Hematopoietic multipotent progenitor cell treated with erythropoietin and hydrocortisone succinate and interleukin-3 and kit ligand, for 4 days (in vitro differentiated cells): ENCODE measurements around the gene APP.

Experiments
- DNase-seq: peaks from one replicate; pipeline ENCODE4 v3.0.0-alpha.2; 2015

The APP gene

GRCh38 chr21:26170471-26171257 lies at the start of gene APP:
TSS of gene APP (minus strand) at chr21:26170770. CDS start at chr21:26170620, 150 bp downstream.
- DNase-seq = peak; percentile 89

DNA sequence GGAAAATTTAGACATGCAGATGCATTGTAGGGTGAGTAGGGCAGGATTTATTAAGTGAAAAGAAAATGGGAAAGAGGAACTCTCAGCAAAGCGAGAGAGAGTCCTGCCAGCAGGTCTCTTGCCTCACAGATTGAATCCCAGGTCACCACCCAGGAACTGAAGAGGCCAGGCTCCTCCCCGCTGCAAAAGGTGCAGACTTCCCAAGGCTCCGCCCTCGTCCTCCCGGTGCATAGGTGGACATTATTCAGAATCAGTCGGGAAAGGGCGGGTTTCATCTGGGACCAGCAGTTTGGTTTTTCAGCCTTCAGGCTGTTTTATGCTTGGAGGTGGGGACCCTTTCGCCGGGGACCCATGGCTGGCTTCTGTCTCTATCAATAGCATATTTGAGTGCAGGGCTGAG lies 41.6 kb upstream of the APP start:
- DNase-seq = no peak

- DNase-seq = peak; percentile 27
Measured at GRCh38 chr21:26210614-26211013, 40.0 kb upstream of the APP start.

DNA sequence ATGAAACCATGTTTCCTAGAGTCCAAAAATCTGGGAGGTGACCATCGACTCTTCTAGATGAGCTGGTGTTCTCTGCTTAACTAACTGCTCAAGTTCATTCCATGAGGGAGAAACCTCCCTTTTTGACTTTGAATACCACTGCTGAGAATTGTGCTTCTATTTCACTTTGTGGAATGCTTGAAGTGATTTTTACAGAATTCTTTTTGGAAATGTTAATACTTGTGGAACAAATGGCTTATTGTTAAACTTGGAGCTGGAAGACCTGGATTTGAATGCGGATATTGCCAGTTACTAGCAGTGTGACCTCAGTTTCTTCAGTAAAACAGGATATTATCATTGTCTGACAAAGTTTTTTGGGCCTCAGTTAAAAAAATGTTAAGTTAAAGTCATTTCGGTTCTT lies 36.5 kb upstream of the APP start:
- no peak for DNase-seq

DNA sequence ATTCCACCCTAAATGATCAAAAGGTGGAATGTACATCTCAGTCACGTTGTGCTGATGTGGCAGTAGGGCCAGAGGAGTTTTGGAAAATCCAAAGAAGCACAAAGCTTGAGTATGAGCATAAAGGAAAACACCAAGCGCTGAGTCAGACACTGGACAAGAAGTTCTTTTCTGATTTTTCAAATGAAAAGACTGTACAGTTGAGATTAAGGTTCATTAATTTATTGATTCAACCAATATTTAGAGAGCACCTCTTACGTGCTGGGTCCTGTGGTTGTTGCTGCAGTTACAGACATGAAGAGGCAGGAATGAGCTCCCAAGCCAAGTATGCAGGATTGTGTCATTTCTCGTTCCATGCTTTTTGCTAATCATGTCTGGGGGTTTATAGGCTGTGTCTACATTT lies 28.9 kb upstream of the APP start:
- no peak for DNase-seq

DNA sequence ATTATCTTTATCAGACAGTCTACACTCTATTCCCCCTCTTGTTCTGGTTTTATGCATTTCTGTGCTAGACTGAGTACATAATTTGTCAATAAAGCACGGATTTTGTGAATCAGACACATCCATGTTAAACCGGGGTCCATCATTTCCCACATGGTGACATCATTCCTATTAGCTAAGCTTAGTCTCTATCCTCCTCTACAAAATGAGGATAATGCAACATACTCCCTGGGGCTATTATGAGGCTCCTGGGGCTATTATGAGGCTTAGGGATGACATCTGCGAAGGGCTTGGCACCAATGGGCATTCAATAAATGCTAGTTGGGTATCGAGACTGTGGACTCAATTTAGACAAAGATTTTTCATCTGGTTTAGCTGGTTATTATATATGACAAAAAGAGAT lies 25.1 kb upstream of the APP start:
- DNase-seq = no peak

DNA sequence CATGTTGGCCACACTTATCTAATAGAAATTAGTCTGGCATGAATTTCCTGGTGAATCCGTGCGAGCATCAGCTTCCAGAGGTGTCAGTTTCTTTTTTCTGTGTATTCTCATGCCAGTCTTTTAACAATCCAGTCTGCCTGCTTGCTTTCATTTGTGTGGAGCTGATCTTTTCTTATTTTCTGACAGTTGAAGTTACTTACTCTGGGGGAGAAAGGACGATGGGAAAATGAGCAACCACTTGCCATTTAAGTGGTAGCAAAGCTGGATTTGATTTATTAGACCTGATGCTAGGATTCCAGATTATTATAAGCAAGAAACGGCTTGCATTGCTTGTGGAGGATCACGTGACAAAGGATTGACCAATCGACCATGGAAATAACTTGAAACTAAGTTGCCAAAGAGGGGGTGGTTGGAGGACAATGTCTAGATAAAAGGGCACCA lies 24.3 kb upstream of the APP start:
- DNase-seq = no peak

GRCh38 chr21:26194326-26194725 lies 23.8 kb upstream of the APP start:
- DNase-seq = no peak

GRCh38 chr21:26191609-26192008 lies 21.0 kb upstream of the APP start:
- DNase-seq = no peak

DNA sequence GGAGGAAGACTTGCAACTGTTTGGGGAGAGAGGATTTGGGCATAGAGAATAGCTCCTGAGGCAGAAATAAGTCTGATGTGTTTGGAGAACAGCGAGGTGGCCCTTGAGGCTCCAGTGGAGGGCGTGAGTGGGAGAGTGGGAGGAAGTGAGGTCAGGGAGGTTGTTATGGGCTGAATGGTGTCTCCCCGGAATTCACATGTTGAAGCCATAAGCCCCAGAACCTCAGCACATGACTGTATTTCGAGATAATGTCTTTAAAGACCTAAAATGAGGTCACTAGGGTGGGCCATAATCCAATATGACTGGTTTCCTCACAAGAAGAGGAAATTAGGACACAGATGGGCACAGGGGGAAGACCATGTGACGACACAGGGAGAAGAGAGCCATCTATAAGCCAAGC lies 17.9 kb upstream of the APP start:
- peak; percentile 24 for DNase-seq

DNA sequence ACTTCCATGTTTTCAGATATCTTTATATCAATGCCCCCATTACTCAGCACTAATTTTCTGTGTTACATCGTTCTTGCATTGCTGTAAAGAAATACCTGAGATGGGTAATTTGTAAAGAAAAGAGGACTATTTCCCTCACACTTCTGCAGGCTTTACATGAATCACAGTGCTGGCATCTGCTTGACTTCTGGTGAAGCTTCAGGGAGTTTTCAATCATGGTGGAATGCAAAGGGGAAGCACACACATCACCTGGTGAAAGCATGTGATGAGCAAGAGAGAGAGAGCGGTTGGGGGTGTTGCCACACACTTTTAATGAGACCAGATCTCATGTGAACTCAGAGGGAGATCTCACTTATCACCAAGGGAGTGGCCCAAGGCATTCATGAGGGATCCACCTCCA lies 14.9 kb upstream of the APP start:
- no peak for DNase-seq

DNA sequence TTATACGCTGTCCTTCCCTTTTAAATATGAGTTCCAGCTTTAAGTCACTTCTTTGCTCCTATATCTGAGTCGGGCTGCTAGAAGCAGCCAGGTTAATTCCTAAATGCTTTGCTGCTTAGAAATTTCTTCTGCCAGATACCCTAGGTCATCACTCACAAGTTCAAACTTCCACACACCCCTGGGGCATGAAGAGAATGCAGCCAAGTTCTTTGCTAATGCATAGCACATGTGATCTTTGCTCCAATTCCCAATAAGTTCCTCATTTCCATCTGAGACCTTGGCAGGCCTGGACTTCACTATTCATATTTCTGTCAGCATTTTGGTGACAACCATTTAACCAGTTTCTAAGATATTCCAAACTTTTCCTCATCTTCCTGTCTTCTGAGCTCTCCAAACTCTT lies 14.5 kb upstream of the APP start:
- no peak for DNase-seq

- no peak for DNase-seq
Measured at GRCh38 chr21:26179501-26179900, 8.9 kb upstream of the APP start.

- no peak for DNase-seq
Measured at GRCh38 chr21:26177746-26178426, 7.3 kb upstream of the APP start.

GRCh38 chr21:26177187-26177586 lies 6.6 kb upstream of the APP start:
- peak; percentile 9 for DNase-seq

DNA sequence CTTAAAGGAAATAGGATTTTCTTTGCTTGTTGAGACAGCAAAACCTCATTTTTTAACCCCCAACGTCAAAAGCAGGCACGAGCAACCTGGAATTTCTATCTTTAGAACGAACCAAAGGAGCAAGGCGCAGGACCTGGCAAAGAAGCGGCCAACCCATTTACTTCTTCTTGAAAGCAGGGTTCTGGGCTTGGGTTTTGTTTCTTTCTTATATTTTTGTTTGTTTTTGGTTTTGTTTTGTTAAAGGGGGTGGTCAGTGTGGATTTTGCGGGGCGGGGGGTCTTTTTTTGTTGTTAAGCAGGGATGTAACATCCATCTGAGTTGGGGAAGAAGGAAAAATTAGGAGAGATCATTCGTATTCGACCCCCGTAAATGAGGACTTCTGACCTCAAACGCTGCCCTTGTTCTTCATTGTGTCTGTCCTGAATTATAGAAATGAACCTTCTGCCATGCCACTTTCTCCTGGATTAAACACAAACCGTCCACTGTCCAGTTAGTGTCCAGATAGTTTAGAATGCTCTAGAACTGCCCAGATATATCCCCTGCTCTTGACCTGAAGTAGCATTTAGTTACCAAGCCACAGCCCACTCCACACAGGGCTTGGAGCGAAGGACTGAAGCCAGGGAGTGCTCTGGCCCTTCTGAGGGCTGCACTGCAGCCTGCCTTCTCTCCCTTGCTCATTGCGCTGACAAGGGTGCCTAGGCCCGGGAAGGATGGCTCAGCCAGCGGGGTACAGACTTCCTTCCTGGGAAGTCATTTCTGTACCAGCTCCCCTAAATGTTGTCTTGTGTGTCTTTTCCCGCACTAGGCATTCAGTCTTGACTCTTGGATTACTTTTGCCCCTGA lies 909 bp upstream of the APP start:
- DNase-seq = no peak

GRCh38 chr21:26169611-26170470 lies 729 bp downstream of the APP start:
- peak; percentile 68 for DNase-seq

- DNase-seq = peak; percentile 85
Measured at GRCh38 chr21:26169061-26169610, 1.4 kb downstream of the APP start.

DNA sequence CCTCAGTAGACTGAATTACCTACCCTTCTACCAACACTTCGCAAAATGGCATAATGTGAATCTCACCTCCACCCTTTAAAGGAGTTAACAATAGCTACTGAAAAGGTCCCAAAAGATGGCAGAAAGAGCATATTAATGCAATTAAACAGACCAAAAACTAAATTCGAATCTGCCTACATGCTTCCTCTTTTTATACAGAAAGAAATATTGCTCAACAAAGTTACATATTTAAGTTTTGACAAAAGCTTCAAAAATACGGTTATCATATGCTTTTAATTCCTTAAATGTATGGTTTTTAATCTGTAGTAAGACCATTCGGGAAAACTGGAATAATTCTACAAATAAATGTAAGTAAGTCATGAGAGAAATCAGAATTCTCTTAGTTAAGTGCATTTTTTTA lies 2.2 kb downstream of the APP start:
- DNase-seq = peak; percentile 49

- no peak for DNase-seq
Measured at GRCh38 chr21:26167593-26167992, 3.0 kb downstream of the APP start.

- no peak for DNase-seq
Measured at GRCh38 chr21:26165331-26165730, 5.2 kb downstream of the APP start.

- DNase-seq = no peak
Measured at GRCh38 chr21:26164311-26164710, 6.3 kb downstream of the APP start.
